ENCODE results near the gene CHD6.
"Not testable (repeated sequence)": the region's sequence is repeated elsewhere in the genome, so short reads cannot be mapped to it uniquely, and the experiment has no call there.

The CHD6 gene

GRCh38 chr20:41538810-41539596 lies 79.2 kb downstream of the CHD6 start:
- DNase-seq (ENCODE audit: low read depth), result no peak

- no peak for DNase-seq (ENCODE audit: low read depth)
Observed at GRCh38 chr20:41537865-41538264, 80.3 kb downstream of the CHD6 start.

- not testable (repeated sequence) for DNase-seq (ENCODE audit: low read depth)
Observed at GRCh38 chr20:41535551-41535950, 82.6 kb downstream of the CHD6 start.

GRCh38 chr20:41534842-41535241 lies 83.3 kb downstream of the CHD6 start:
- DNase-seq (ENCODE audit: low read depth), result no peak

- DNase-seq (ENCODE audit: low read depth), result no peak
Observed at GRCh38 chr20:41534170-41534569, 84.0 kb downstream of the CHD6 start.

GRCh38 chr20:41533537-41534136 lies 84.5 kb downstream of the CHD6 start:
- DNase-seq (ENCODE audit: low read depth), result no peak

- no peak for DNase-seq (ENCODE audit: low read depth)
Observed at GRCh38 chr20:41532935-41533334, 85.2 kb downstream of the CHD6 start.

- DNase-seq (ENCODE audit: low read depth), result no peak
Observed at GRCh38 chr20:41531518-41532275, 86.5 kb downstream of the CHD6 start.

- DNase-seq (ENCODE audit: low read depth), result no peak
Observed at GRCh38 chr20:41530923-41531322, 87.3 kb downstream of the CHD6 start.

GRCh38 chr20:41526327-41526726 lies 91.8 kb downstream of the CHD6 start:
- no peak for DNase-seq (ENCODE audit: low read depth)

GRCh38 chr20:41524980-41525613 lies 93.1 kb downstream of the CHD6 start:
- DNase-seq (ENCODE audit: low read depth), result no peak

GRCh38 chr20:41523857-41524256 lies 94.3 kb downstream of the CHD6 start:
- DNase-seq (ENCODE audit: low read depth), result no peak

GRCh38 chr20:41513829-41514228 lies 104.3 kb downstream of the CHD6 start:
- DNase-seq (ENCODE audit: low read depth), result no peak

- no peak for DNase-seq (ENCODE audit: low read depth)
Observed at GRCh38 chr20:41512624-41513023, 105.6 kb downstream of the CHD6 start.

GRCh38 chr20:41510847-41511450 lies 107.2 kb downstream of the CHD6 start:
- no peak for DNase-seq (ENCODE audit: low read depth)

GRCh38 chr20:41510224-41510623 lies 108.0 kb downstream of the CHD6 start:
- no peak for DNase-seq (ENCODE audit: low read depth)

GRCh38 chr20:41509316-41510200 lies 108.6 kb downstream of the CHD6 start:
- no peak for DNase-seq (ENCODE audit: low read depth)

- DNase-seq (ENCODE audit: low read depth), result no peak
Observed at GRCh38 chr20:41508335-41508734, 109.8 kb downstream of the CHD6 start.

- no peak for DNase-seq (ENCODE audit: low read depth)
Observed at GRCh38 chr20:41507851-41508250, 110.3 kb downstream of the CHD6 start.

- no peak for DNase-seq (ENCODE audit: low read depth)
Observed at GRCh38 chr20:41507436-41507835, 110.7 kb downstream of the CHD6 start.

Data from stimulated activated CD8-positive, alpha-beta memory T cell treated with anti-CD3 and anti-CD28 coated beads, Interleukin-15, amount 100 ng/mL, for 24 hours (primary cell).